IPS DF 4.7 (cell line): Measurements from ENCODE around the gene CENPE.

Source experiments
- DNase-seq: peaks from one replicate; pipeline ENCODE4 v3.0.0-alpha.2; 2013; ENCODE audit warnings: low spot score; ENCODE audit errors: extremely low read depth

The CENPE gene

DNA sequence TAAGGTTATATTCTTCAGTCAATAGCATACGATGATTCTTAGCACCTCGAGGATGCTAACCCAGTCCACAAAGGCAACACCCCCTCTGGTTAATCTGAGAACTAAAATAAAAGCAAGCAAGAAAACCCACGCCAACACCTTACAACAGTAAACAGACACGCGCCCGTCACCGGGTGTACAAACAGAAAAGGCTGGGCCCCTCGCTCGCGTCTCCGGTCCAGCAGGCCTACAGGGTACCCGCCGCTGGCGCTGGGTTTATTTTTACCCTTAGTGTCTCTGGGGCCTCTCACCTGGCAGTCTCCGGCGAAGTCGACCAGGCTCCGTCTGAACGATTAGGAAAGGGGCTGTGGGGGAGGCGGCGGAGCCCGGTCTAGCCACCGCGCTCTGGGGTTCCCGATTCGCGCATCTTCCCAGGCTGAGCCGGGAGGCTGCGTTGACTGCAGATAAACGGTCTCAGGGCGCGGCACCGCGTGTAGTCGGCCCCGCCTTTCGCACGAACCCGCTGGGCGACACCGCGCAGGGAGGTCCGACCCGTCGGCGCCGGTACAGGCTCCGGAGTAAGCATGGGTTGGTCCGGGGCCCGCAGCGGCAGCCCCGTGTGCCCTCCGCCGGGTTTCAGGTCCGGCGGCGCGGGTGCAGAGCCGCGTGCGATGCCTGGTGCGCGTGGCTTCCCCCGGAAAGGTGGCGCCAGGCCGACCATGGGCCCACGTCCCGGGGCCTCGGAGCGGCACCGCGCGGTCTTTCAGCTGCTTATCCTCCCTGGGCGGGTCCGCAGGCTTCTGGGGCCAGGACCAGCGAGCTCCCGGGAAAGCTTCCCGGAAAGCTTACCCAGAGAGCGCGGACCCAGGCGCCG is 122.0 kb downstream of the CENPE start:
- no peak for DNase-seq

DNA sequence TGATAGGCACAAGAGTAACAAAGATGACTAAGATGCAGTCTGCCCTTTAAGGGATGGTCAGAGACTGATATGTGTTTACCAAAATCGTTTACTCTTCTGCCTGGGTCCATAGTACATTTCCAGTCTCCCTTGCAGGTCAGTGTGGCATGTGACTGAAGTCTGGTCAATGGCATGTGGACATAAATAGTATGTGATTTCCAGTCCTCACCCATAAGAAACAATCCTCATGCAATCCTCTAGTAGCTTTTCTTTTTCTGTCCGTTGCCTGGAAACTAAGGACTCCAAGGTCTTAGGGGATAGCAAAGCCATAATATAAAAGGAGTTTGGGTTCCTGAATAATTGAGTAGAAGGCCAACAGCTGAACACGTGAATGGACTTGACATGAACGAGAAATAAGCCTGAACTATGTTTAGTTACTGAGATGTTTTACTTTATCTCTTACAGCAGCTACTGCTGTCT is 122.7 kb downstream of the CENPE start:
- DNase-seq = no peak

DNA sequence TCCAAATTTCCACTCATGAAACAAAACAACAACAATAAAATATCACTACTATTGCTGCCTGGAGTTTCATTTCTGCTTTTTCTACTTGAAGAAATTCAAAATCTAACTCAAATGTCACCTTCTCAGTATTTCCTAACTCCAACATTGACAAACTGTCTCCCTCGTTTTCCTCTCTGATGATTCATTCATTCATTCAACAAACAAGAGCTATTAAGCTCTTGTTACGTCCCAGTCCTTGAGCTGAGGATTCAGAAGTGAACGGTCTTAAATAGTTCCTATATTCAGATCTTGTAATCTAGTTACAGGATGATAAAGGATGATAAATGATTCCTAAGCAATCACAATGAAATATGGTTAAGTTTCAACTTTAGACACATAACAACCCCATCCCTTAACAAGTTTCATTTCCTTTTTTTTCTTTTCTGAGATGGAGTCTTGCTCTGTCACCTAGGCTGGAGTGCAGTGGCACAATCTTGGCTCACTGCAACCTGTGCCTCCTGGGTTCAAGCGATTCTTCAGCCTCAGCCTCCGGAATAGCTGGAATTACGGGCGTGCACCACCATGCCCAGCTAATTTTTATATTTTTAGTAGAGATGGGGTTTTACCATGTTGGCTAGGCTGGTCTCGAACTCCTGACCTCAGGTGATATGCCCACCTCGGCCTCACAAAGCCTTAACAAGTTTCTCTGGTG is 123.3 kb downstream of the CENPE start:
- DNase-seq = no peak

GRCh38 chr4:103073792-103074438 is 124.2 kb downstream of the CENPE start:
- DNase-seq = no peak

- no peak for DNase-seq
These were observed 130.1 kb downstream of the CENPE start for GRCh38 chr4:103067841-103068547.

DNA sequence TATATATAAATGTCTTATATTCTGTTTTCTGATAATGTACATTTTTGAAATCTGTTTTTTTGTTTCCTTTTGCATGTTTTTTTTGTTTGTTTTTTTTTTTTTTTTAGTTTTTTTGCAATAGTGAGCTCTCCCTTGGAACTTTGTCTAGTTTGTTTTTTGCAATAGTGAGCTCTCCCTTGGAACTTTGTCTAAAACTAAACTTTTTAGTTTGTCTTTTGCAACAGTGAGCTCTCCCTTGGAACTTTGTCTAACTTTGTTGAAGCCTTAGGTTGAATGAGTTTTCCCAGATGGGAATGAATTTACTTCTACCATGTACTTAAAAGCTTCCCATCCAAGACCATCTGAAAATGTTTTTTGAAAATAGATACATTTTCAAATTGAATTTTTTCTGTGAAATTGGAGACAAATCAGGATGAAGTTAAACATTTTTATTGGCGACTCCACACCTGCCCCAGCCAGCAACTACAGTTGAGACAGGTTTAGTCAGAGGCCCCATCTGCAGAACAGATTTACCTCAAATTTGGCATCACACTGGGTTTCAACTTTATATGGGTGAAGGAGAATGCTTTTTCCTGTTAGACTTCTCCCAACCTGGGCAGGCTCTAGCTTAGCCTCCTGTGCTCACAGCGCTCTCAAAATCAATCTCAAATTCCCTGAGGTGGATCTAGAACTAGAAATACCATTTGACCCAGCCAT is 137.5 kb downstream of the CENPE start:
- no peak for DNase-seq
